Myometrial cell (primary cell): ENCODE measurements around the gene C2orf68. TPM values are rescaled to one million over a fixed set of nuclear protein-coding genes. Genes with fewer than 3 reads are reported as not detected.

Source experiments
- total RNA-seq: library from RNA; depleted of rRNA; stranded (reverse); fragments of >200 nt; gene quantifications from 2 replicates; pipeline ENCODE4 v1.2.3, GENCODE V29; 2015

C2orf68 gene
- 8.0 and 11.8 TPM in 2 replicates for total RNA-seq

GRCh38 chr2:85611705-85612587 lies at the start of gene C2orf68:
Gene C2orf68, minus strand, starts transcription at chr2:85612066. Its CDS starts 82 bp downstream, at chr2:85611984.

GRCh38 chr2:85602476-85603234 lies 9.2 kb downstream of the C2orf68 start, which contains the start of gene TMEM150A:
Gene TMEM150A, minus strand, starts transcription at chr2:85602698. Its CDS starts 750 bp downstream, at chr2:85601948.

GRCh38 chr2:85595301-85596025 lies 16.4 kb downstream of the C2orf68 start, which contains the start of gene RNF181:
Gene RNF181, plus strand, starts transcription at chr2:85595745. Its CDS starts 19 bp downstream, at chr2:85595764.

GRCh38 chr2:85584354-85584856 lies 27.5 kb downstream of the C2orf68 start, which contains the start of gene VAMP5:
Gene VAMP5, plus strand, starts transcription at chr2:85584431. Its CDS starts 60 bp downstream, at chr2:85584491.

GRCh38 chr2:85577386-85578242 lies 34.3 kb downstream of the C2orf68 start, which contains the start of gene VAMP8:
Gene VAMP8, plus strand, starts transcription at chr2:85577586. Its CDS starts 61 bp downstream, at chr2:85577647.

GRCh38 chr2:85561280-85562212 lies 50.3 kb downstream of the C2orf68 start, which contains the start of gene GGCX:
Gene GGCX, minus strand, starts transcription at chr2:85561493. Its CDS starts 65 bp downstream, at chr2:85561428.

Other genes starting within 250 kb of the C2orf68 start
- 229 and 248 TPM in 2 replicates for gene CAPG, start 201.7 kb downstream of the C2orf68 start, total RNA-seq
- gene SH2D6, start 193.4 kb downstream of the C2orf68 start, total RNA-seq, result not detected in 2 replicates
- 59.4 and 67.5 TPM in 2 replicates for gene MAT2A, start 72.9 kb downstream of the C2orf68 start, total RNA-seq
- 62.0 and 91.3 TPM in 2 replicates for gene GGCX, start 50.6 kb downstream of the C2orf68 start, total RNA-seq
- not detected in 2 replicates for gene VAMP8, start 34.5 kb downstream of the C2orf68 start, total RNA-seq
- gene VAMP5, start 27.6 kb downstream of the C2orf68 start, total RNA-seq, result 89.7 and 102 TPM in 2 replicates
- gene RNF181, start 16.3 kb downstream of the C2orf68 start, total RNA-seq, result 218 and 231 TPM in 2 replicates
- 5.8 and 11.0 TPM in 2 replicates for gene TMEM150A, start 9.4 kb downstream of the C2orf68 start, total RNA-seq
- 46.4 and 81.5 TPM in 2 replicates for gene USP39, start 4.1 kb upstream of the C2orf68 start, total RNA-seq
- under 0.01 TPM in 1 of 2 replicates, not detected in the other for gene SFTPB, start 56.1 kb upstream of the C2orf68 start, total RNA-seq
- gene GNLY, start 82.3 kb upstream of the C2orf68 start, total RNA-seq, result not detected in 2 replicates
- 1.2 and 7.4 TPM in 2 replicates for gene ATOH8, start 141.9 kb upstream of the C2orf68 start, total RNA-seq